Stimulated activated CD8-positive, alpha-beta memory T cell treated with anti-CD3 and anti-CD28 coated beads, Interleukin-12 subunit alpha, Interleukin-12 subunit beta, amount 100 ng/mL, for 4 hours (primary cell): ENCODE measurements around the gene EPAS1.

ENCODE experiments used
- DNase-seq: peaks from one replicate; pipeline ENCODE4 v3.0.0-alpha.2; 2020; ENCODE audit warnings: low read depth

Gene EPAS1

DNA sequence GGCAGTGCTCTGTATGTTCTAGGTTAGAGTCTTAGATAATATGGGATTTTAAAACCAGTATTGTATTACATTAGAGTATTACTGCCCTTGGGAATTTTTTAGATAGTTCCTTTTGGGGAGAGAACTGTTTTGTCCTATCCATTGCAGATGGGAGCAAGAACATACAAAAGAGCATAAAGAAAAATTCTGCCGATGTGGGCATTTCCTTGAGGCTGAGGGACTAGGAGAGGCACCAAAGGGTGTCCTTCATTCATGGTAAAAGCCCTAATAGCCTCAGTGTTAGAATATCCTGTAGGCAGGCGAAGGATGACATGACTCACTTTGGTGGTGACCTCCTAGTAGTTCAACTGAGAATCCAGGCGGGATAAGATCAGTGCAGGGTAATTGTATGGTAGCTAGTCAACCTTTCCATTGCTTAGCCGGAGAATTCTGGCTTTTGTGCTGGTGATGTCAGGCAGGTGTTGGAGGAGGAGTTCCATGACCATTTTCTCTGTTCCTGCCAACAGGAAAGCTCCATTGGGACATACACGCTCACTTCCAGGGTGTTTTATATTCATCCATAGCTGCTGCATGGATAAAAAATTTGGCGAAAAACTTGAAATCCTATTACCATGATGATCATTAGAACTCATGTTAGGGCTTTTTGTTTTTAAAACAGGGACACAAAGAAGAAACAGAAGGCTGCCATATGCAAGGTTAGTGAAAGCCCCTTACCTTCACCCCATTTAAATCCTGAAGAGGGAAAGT lies 28.1 kb downstream of the EPAS1 start:
- DNase-seq: no peak

- DNase-seq: no peak
These were observed 29.2 kb downstream of the EPAS1 start for GRCh38 chr2:46326231-46326980.

- no peak for DNase-seq
These were observed 30.4 kb downstream of the EPAS1 start for GRCh38 chr2:46327627-46328026.

DNA sequence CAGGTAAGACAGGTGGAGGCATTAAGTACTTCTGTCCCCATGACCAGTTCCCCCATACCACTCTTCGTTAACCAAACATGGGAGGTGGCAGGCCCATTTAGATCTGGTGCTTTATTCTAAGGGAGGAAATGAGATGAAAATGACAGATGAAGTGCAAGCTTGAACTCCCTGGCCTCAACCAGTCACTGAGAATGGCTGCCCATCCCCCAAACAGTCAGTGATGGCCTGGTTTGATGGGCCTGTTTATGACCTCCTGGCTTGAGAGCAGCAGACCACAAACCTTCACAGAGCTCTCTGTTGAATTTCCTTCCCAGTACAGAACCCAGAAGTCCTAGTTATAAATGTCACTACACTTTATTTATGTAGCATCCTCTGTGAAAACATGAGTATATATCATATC lies 31.1 kb downstream of the EPAS1 start:
- DNase-seq: no peak

- no peak for DNase-seq
These were observed 31.6 kb downstream of the EPAS1 start for GRCh38 chr2:46328829-46329228.

- no peak for DNase-seq
These were observed 32.1 kb downstream of the EPAS1 start for GRCh38 chr2:46329340-46329739.

DNA sequence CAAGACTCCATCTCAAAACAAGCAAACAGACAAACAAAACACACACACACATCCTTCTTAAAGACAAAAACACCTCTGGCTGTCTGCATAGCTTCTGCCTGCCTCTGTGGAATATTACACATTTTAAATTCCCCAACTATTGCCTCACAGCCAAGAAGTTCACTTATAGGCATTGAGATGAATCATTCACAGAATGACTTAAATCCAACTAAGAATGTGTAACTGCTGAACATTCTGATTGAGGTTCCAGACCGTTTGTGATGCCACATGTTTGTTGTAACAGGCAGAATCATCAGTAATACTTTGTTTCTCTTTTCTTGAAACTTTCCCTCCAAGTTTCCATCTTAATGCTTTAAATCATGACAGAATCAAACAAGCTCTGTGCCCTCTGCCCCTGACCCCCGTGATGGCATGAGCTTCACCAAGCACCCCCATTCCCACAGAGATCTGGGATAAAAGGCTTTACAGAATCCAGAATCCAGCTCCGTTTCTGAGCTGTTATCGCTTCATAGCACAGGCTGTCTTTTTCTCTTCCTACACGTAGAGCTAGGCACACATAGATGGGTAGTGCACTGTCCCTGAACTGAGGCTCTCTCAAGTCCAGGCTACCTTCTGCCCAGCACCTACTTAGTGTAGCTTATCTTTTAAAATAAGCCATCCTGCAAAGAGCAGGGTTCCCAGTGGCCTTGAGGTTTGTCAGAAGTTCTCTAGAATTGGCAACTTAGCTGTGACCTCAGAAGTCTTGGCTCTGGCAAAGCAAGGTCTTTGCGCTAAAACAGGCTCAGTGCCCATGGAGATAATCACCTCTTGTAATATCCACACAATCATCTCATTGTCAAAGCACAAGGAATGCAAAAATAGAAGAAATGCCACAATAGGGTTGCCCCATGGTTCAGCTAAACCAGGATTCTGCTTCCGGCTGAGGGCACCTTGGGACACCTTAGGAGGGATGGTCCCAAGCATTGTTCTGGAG lies 32.9 kb downstream of the EPAS1 start:
- DNase-seq: no peak

DNA sequence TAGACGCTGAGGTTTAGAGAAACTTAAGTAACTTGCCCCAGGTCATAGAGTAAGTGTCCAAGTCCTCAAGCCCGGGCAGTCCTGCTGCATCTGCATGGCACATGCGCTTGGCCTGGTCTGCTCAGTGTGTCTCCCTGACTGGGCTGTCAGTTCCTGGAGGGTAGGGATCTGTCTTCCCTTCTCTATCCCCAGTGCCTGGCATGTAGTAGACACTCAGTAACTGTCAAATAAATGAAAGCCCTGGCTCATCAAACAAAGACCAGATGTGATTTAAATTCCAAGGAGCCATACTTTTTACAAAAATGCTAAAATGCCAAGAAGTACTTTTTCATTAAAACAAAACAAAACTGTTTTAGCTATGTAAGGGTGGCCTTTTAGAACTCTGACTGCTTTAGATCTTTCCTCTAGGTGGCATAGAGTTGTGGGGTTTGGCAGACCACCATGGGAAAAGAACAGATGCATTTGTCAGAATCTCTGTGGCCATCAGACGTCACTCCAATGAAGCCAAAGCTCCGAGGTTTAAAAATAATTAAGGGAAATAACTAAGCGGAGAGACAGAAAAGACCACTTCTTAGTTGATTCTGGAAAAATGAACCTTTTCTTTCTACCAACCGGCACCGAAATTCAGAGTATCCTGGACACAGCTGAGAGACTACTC lies 34.0 kb downstream of the EPAS1 start:
- no peak for DNase-seq

- no peak for DNase-seq
These were observed 35.6 kb downstream of the EPAS1 start for GRCh38 chr2:46332686-46333281.

DNA sequence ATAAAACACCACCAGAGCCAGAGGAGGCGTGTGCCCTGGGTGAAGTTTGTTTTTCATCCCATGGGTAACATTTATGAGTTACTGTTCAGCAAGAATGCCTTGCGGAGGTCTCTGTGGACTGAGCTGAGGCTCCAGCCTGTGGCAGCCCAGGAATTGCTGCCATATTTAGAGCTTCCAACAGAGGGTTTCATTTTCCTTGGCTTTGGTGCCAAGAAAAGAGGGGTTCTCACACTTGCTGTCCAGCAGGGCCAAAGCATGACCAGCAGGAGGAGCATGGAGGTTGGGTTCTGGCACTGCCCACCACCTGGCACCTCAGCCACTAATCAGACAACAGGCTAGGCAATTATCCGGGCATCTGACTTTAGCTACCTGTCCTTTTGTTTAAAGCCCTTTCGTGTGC lies 36.7 kb downstream of the EPAS1 start:
- DNase-seq: no peak

DNA sequence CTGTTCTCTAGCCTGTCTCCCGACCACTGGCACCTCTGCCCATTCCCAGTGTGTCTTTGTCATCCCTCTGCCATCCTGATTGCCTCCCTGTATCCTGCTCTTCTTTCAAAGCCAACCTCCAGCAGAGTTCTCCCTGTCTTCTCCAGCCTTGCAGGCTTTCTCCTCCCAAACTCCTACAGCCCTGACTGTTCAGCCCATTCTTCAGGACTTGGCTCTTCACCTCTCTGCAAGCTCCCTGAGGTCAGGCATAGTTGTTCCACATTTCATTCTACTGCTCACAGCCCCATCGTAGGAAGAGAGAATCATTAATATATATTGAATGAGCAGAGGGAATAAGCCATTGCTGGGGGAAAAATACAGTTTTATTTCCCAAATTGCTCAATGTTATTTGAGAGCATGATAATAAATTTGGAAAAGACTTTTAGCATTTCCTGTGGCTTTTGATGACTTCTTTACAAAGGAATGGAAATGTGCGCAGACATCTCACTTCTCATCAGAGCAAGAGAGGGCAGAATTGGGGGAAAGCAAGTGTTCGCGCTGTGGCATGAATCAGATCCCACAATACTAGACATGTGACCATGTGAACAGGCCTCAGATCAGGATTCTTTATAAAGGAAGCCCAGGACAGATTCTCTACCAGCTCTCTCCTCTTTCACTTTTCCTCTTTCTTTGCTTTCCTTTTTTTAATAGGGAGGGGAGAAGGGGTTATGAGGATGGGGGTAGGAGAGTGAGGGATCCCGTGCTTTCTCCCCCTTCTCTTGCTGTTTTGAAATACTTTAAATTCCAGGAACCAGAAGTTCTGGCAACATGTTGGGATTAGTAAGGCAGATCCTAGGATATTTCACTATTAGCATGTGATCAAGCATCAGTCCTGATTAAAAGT lies 37.4 kb downstream of the EPAS1 start:
- DNase-seq: no peak

GRCh38 chr2:46335391-46336282 lies 38.4 kb downstream of the EPAS1 start:
- DNase-seq: no peak

DNA sequence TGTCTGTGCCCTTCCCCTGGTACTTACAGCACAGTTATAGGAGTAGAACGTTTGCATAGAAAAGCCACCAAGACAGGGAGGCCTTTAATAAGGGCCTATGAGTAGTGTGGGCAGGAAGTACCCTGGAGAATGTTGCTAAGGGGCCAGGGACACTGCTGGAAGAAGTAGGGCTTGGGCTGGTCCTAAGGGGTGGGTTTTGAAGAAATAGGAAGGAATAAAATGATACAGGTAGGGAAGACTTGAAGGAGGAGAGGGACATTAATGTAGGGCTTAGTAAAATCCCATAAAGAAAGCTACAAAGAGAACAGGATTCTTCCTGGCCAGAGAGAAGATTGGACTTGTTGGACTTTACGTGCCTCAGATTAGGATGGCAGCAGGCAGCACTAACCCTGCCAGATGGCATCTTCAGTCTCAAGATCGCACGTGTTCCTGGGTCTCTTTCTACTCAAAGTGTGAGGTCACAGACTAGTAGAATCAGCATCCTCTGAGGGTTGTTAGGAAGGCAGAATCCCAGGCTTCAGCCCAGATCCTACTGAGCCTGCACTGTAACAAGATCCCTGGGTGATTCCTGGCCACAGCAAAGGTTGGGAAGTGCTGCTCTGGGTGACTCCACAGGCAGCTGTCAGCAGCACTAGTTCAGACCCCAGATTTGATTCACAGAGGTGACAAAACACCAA lies 39.2 kb downstream of the EPAS1 start:
- DNase-seq: no peak

GRCh38 chr2:46337208-46337994 lies 40.2 kb downstream of the EPAS1 start:
- DNase-seq: no peak

GRCh38 chr2:46338674-46339073 lies 41.5 kb downstream of the EPAS1 start:
- no peak for DNase-seq

GRCh38 chr2:46339200-46339599 lies 42.0 kb downstream of the EPAS1 start:
- no peak for DNase-seq

DNA sequence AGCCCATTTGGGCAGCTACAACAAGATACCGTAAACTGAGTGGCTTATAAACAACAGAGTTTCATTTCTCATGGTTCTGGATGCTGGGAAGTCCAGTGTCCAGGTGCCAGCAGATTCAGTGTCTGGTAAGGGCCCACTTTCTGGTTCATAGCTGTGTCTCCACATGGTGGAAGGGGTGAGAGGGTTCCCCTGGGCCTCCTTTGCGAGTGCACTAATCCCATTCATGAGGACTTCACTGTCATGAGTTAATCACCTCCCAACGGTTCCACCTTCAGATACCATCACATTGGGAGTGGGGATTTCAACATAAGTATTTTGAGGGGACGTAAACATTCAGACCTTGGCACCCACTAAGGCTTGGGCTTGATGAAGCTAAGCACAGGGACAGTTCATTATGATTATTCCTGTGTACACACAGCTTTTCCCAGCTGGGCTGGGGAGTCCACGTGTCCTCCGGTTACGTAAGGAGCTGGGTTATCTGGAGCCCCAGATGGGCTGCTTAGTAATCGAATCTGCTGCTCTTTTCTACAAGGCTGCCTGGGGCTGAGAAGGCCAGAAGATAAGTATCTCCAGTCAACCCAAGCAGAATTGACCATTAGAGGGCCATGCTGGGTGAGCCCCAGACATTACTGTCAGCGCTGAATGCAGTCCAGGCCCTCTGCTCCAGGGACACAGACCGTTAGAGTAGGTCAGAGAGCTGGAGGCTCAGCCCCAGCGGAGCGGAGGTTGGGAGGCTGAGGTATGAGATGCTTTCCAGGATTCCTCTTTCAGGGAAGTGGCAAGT lies 42.7 kb downstream of the EPAS1 start:
- no peak for DNase-seq
